Large intestine (tissue), 3 donors: ENCODE results near the gene TMEM185A. TPM values are rescaled to one million over a fixed set of nuclear protein-coding genes. Genes with fewer than 3 reads are reported as not detected.
A peak's percentile ranks its signal among the peaks of the same experiment; 100 is the strongest.
"Not testable (repeated sequence)": the region's sequence is repeated elsewhere in the genome, so short reads cannot be mapped to it uniquely, and the experiment has no call there.

Source experiments
- DNase-seq, 2 donors: peaks; one replicate each; pipeline versions ENCODE4 v3.0.0 to v3.0.0-alpha.2; 2013
- H3K27ac ChIP-seq: one replicate; pipeline ENCODE4 v1.5.1; 2013; ENCODE audit warnings: low read length
- H3K27me3 ChIP-seq: 2 replicates; pipeline ENCODE4 v1.6.1; 2013; ENCODE audit warnings: low read length; ENCODE audit not compliant: control insufficient read depth, insufficient read depth
- H3K36me3 ChIP-seq: 2 replicates; pipeline ENCODE4 v1.6.1; 2013; ENCODE audit warnings: low read length; ENCODE audit not compliant: control insufficient read depth, insufficient read depth
- H3K4me1 ChIP-seq: one replicate; pipeline ENCODE4 v1.6.1; 2013; ENCODE audit warnings: low read length; ENCODE audit not compliant: control insufficient read depth, insufficient read depth
- H3K4me3 ChIP-seq: one replicate; pipeline ENCODE4 v1.5.1; 2013; ENCODE audit warnings: low read length
- H3K9me3 ChIP-seq: one replicate; pipeline ENCODE4 v1.6.1; 2013; ENCODE audit warnings: mild to moderate bottlenecking, low read depth, low read length, moderate library complexity; ENCODE audit not compliant: control insufficient read depth
- WGBS: methylation state at CpG from one replicate; pipeline ENCODE4 v1.1.5; 2013; ENCODE audit warnings: low lambda C conversion rate; ENCODE audit not compliant: insufficient coverage; 5-methylcytosine and 5-hydroxymethylcytosine counted together
- polyA plus RNA-seq: library from polyadenylated mRNA; unstranded; fragments of 120-200 nt; gene quantifications from one replicate; pipeline ENCODE4 v1.2.1, GENCODE V29; 2013

The TMEM185A gene
- polyA plus RNA-seq, 1 donor: 30.5 TPM

- Histone ChIP-seq H3K4me3 (no peak overlapping the region), H3K36me3 (no peaks in the 10 kb centered on the region), H3K27ac (no peak overlapping the region), H3K4me1 (peaks cover 27% of the 10 kb centered on the region), H3K27me3 (no peaks in the 10 kb centered on the region), H3K9me3 (no peaks in the 10 kb centered on the region)
- no peak for DNase-seq
- WGBS: no CpG with 5 or more reads among the region's 3 CpGs
Measured at GRCh38 chrX:149628280-149628679, 3.3 kb downstream of the TMEM185A start.

- H3K4me3 ChIP-seq, H3K27me3 ChIP-seq, H3K36me3 ChIP-seq, H3K9me3 ChIP-seq: not testable (repeated sequence)
- Histone ChIP-seq H3K27ac (peak overlapping the region; percentile 72), H3K4me1 (peaks cover 22% of the 10 kb centered on the region)
- DNase-seq: peak in 1 of 2 donors; percentile 28
- no CpG with 5 or more reads among the region's 8 CpGs for WGBS
Measured at GRCh38 chrX:149626829-149627228, 4.8 kb downstream of the TMEM185A start.

- WGBS: no CpG with 5 or more reads among the region's 1 CpG
- H3K27me3 ChIP-seq, H3K27ac ChIP-seq, H3K4me1 ChIP-seq, H3K36me3 ChIP-seq, DNase-seq, H3K9me3 ChIP-seq, H3K4me3 ChIP-seq: not testable (repeated sequence)
Measured at GRCh38 chrX:149619662-149620061, 11.9 kb downstream of the TMEM185A start.

- Histone ChIP-seq H3K4me3 (no peak overlapping the region), H3K36me3 (no peaks in the 10 kb centered on the region), H3K9me3 (no peaks in the 10 kb centered on the region), H3K4me1 (no peaks in the 10 kb centered on the region), H3K27me3 (no peaks in the 10 kb centered on the region), H3K27ac (no peak overlapping the region)
- no peak for DNase-seq
- no CpG with 5 or more reads among the region's 3 CpGs for WGBS
Measured at GRCh38 chrX:149618871-149619270, 12.7 kb downstream of the TMEM185A start.

- Histone ChIP-seq H3K4me1 (no peaks in the 10 kb centered on the region), H3K9me3 (no peaks in the 10 kb centered on the region), H3K27me3 (no peaks in the 10 kb centered on the region), H3K4me3 (no peak overlapping the region), H3K27ac (no peak overlapping the region), H3K36me3 (peaks cover 7% of the 10 kb centered on the region)
- DNase-seq: peak; percentile 8 to 39
- no CpG with 5 or more reads among the region's 1 CpG for WGBS
Measured at GRCh38 chrX:149611623-149612175, 19.9 kb downstream of the TMEM185A start.

GRCh38 chrX:149610511-149610910 is 21.1 kb downstream of the TMEM185A start:
- DNase-seq: no peak
- H3K4me1 ChIP-seq: no peaks in the 10 kb centered on the region
- no peaks in the 10 kb centered on the region for H3K27me3 ChIP-seq
- no CpG with 5 or more reads among the region's 5 CpGs for WGBS
- H3K9me3 ChIP-seq: no peaks in the 10 kb centered on the region
- H3K4me3 ChIP-seq: no peak overlapping the region
- no peak overlapping the region for H3K27ac ChIP-seq
- peaks cover 14% of the 10 kb centered on the region for H3K36me3 ChIP-seq

- no peak overlapping the region for H3K27ac ChIP-seq
- no peaks in the 10 kb centered on the region for H3K4me1 ChIP-seq
- H3K36me3 ChIP-seq: peaks cover 14% of the 10 kb centered on the region
- DNase-seq: no peak
- H3K27me3 ChIP-seq: no peaks in the 10 kb centered on the region
- no peaks in the 10 kb centered on the region for H3K9me3 ChIP-seq
- H3K4me3 ChIP-seq: no peak overlapping the region
Measured at GRCh38 chrX:149607699-149608098, 23.9 kb downstream of the TMEM185A start.

- not testable (repeated sequence) for H3K9me3 ChIP-seq, H3K27ac ChIP-seq, H3K4me3 ChIP-seq, DNase-seq, H3K27me3 ChIP-seq, H3K4me1 ChIP-seq
- WGBS: no CpG with 5 or more reads among the region's 7 CpGs
- peaks cover 14% of the 10 kb centered on the region for H3K36me3 ChIP-seq
Measured at GRCh38 chrX:149605248-149605885, 26.2 kb downstream of the TMEM185A start.

GRCh38 chrX:149598603-149599002 is 33.0 kb downstream of the TMEM185A start:
- H3K4me3 ChIP-seq, H3K36me3 ChIP-seq, H3K4me1 ChIP-seq, H3K9me3 ChIP-seq, H3K27ac ChIP-seq, H3K27me3 ChIP-seq, DNase-seq: not testable (repeated sequence)
- no CpG with 5 or more reads among the region's 11 CpGs for WGBS

- not testable (repeated sequence) for H3K36me3 ChIP-seq, H3K27me3 ChIP-seq, H3K9me3 ChIP-seq, H3K27ac ChIP-seq, DNase-seq, H3K4me3 ChIP-seq, H3K4me1 ChIP-seq
- WGBS: no CpG with 5 or more reads among the region's 7 CpGs
Measured at GRCh38 chrX:149595943-149596342, 35.6 kb downstream of the TMEM185A start.

GRCh38 chrX:149595214-149595613 is 36.4 kb downstream of the TMEM185A start, which contains the start of gene HSFX2:
Gene HSFX2 (minus strand): TSS chrX:149595314. CDS start chrX:149594700, 614 bp downstream.
- not testable (repeated sequence) for H3K36me3 ChIP-seq, H3K4me3 ChIP-seq, H3K27ac ChIP-seq, H3K27me3 ChIP-seq, DNase-seq, H3K9me3 ChIP-seq, H3K4me1 ChIP-seq
- WGBS: no CpG with 5 or more reads among the region's 17 CpGs
